K562 (cell line): Measurements from ENCODE around the gene CDC25B. TPM values are rescaled to one million over a fixed set of nuclear protein-coding genes. Genes with fewer than 3 reads are reported as not detected.
A peak's percentile ranks its signal among the peaks of the same experiment; 100 is the strongest.

Experiments used
- BACH1 ChIP-seq: fragments of 200-800 bp; sonication (Bioruptor generic); IDR thresholded peaks from 2 replicates; pipeline ENCODE4 v1.6.1; 2016; ENCODE audit warnings: missing genetic modification characterization, missing compliant biosample characterization
- CBX3 ChIP-seq, 2 experiments: IDR thresholded peaks; 1 replicate in 1 of 2; 2 replicates in 1 of 2; pipeline ENCODE4 v1.6.1; 2012; ENCODE audit warnings: inconsistent platforms in 2 of 2, low read length in 2 of 2, borderline replicate concordance in 1 of 2, control low read depth in 1 of 2
- CTCF ChIP-seq, 3 experiments: IDR thresholded peaks in 2 of 3; conservative IDR thresholded peaks in 1 of 3; 2 replicates each; pipeline ENCODE4 v1.5.1; 2011 to 2012; ENCODE audit warnings: low read length in 3 of 3, mild to moderate bottlenecking in 3 of 3, control low read depth in 2 of 3, improper control_type of control experiment in 1 of 3, inconsistent platforms in 1 of 3, low read depth in 1 of 3, mixed read lengths in 1 of 3, moderate library complexity in 1 of 3; ENCODE audit not compliant: insufficient read depth in 2 of 3
- E2F8 ChIP-seq: fragments of 450-650 bp; IDR thresholded peaks from 2 replicates; pipeline ENCODE4 v1.7.1; 2018; ENCODE audit warnings: mild to moderate bottlenecking, low read depth; ENCODE audit not compliant: partially characterized antibody
- FOXJ2 ChIP-seq: fragments of 200-800 bp; sonication (Bioruptor generic); IDR thresholded peaks from 2 replicates; pipeline ENCODE4 v1.6.1; 2016; ENCODE audit warnings: missing genetic modification characterization, missing compliant biosample characterization
- FOXJ3 ChIP-seq: sonication (generic); formaldehyde crosslinking; IDR thresholded peaks from 2 replicates; pipeline ENCODE4 v1.4.0; 2020; ENCODE audit warnings: mild to moderate bottlenecking, missing genetic modification reagents
- GABPB1 ChIP-seq: sonication (generic); formaldehyde crosslinking; IDR thresholded peaks from 2 replicates; pipeline ENCODE4 v1.8.0; 2022; ENCODE audit warnings: mild to moderate bottlenecking, missing genetic modification reagents
- IRF1 ChIP-seq: sonication (generic); formaldehyde crosslinking; IDR thresholded peaks from 2 replicates; pipeline ENCODE4 v1.8.0; 2022; ENCODE audit warnings: missing genetic modification reagents, mild to moderate bottlenecking, borderline replicate concordance
- MBD2 ChIP-seq: sonication (generic); IDR thresholded peaks from 2 replicates; pipeline ENCODE4 v1.6.1; 2016; ENCODE audit warnings: low read depth, borderline replicate concordance
- MTA3 ChIP-seq: fragments of 450-650 bp; formaldehyde crosslinking; IDR thresholded peaks from 2 replicates; pipeline ENCODE4 v1.6.1; 2017; ENCODE audit warnings: mild to moderate bottlenecking, borderline replicate concordance
- NONO ChIP-seq, 2 experiments: fragments of 200-400 bp in 1 of 2; fragments of 450-650 bp in 1 of 2; formaldehyde crosslinking in 1 of 2; IDR thresholded peaks; 2 replicates each; pipeline ENCODE4 v1.6.1; 2017; ENCODE audit warnings: low read depth in 2 of 2, mild to moderate bottlenecking in 2 of 2, moderate library complexity in 2 of 2, low read length in 1 of 2
- PCBP1 ChIP-seq: fragments of 200-400 bp; formaldehyde crosslinking; IDR thresholded peaks from 2 replicates; pipeline ENCODE4 v1.6.1; 2018; ENCODE audit warnings: mild to moderate bottlenecking, low read depth, low read length; ENCODE audit not compliant: poor library complexity, severe bottlenecking
- PHF8 ChIP-seq: fragments of 200-600 bp; sonication (generic); IDR thresholded peaks from 2 replicates; pipeline ENCODE4 v1.6.1; 2012; ENCODE audit warnings: mixed run types, mild to moderate bottlenecking, inconsistent platforms, low read length, moderate library complexity, borderline replicate concordance
- RFX5 ChIP-seq: IDR thresholded peaks from 2 replicates; pipeline ENCODE4 v1.6.1; 2011; ENCODE audit warnings: low read depth, mild to moderate bottlenecking, improper control_type of control experiment, low read length
- SMAD4 ChIP-seq: fragments of 250-450 bp; sonication (Bioruptor Pico); conservative IDR thresholded peaks from 2 replicates; pipeline ENCODE4 v1.8.0; 2021; ENCODE audit warnings: inconsistent platforms, mild to moderate bottlenecking, moderate library complexity
- TBP ChIP-seq: optimal IDR thresholded peaks from 2 replicates; pipeline ENCODE3; 2011; ENCODE audit warnings: low read depth, low read length, improper control_type of control experiment
- ZNF695 ChIP-seq: fragments of 450-650 bp; formaldehyde crosslinking; IDR thresholded peaks from 2 replicates; pipeline ENCODE4 v1.4.0; 2020; ENCODE audit warnings: mild to moderate bottlenecking, moderate library complexity
- polyA plus RNA-seq, 8 experiments: library from polyadenylated mRNA; depleted of rRNA in 4 of 8; stranded (reverse) in 5 of 8; unstranded in 3 of 8; fragments of >200 nt; fragmentation: Nextera tagmentation in 2 of 8; fragmentation: Illumina TruSeq in 1 of 8; extraction: Ambion mirVana in 2 of 8; extraction: Trizol in 1 of 8; gene quantifications; 2 replicates each; pipeline versions ENCODE4 v1.2.1 to v1.2.3, GENCODE V29; 2011 to 2014; ENCODE audit warnings: inconsistent platforms in 1 of 8, missing spikeins in 1 of 8
- total RNA-seq, 7 experiments: library from RNA; depleted of rRNA in 6 of 7; stranded (reverse); fragments of >200 nt in 6 of 7; fragmentation: Illumina TruSeq in 2 of 7; extraction: Trizol in 2 of 7; gene quantifications; 2 replicates each; pipeline versions ENCODE4 v1.2.1 to v1.2.3, GENCODE V29; 2011 to 2021; ENCODE audit warnings: low replicate concordance in 1 of 7

CDC25B gene
- total and polyA plus RNA-seq, 9 of the 15 experiments (the other 6 are each of a cell fraction or from before 2014, with no cell fraction given) = 2.3 to 35.7 (median 9.5) TPM

- TF ChIP-seq IRF1 (CRISPR knock-in tag) (0 out of 2 replicates have a peak, but pooled peaks have one; percentile 62), CTCF (IDR thresholded peaks at IDR 0.05 in 2 of 3, conservative IDR thresholded peaks at IDR 0.05 in 1 of 3; ENCODE audit: insufficient read depth in 2 of 3, low read depth in 1 of 3, low read length in 3 of 3) (peak in 2 of 3 experiments; percentile 32 to 38; a peak in 3 of 6 replicates), BACH1 (no peak), GABPB1 (CRISPR knock-in tag) (peak; percentile 81), RFX5 (no peak), TBP (peak; percentile 76), ZNF695 (CRISPR knock-in tag) (no peak), CBX3 (IDR thresholded peaks at IDR 0.05; ENCODE audit: borderline replicate concordance in 1 of 2, low read length in 2 of 2) (no peak), E2F8 (no peak), SMAD4 (CRISPR knock-in tag) (peak; percentile 21; the same call in 1 of the 2 replicates), NONO (IDR thresholded peaks at IDR 0.05; ENCODE audit: low read depth in 2 of 2, low read length in 1 of 2) (no peak), FOXJ2 (tag) (no peak), FOXJ3 (CRISPR knock-in tag) (no peak), PCBP1 (peak; percentile 50), MTA3 (peak; percentile 44; the same call in 1 of the 2 replicates), MBD2 (peak; percentile 56; the same call in 1 of the 2 replicates), PHF8 (peak; percentile 91)
Observed at GRCh38 chr20:3846740-3847428, 50.8 kb downstream of the CDC25B start, which contains the start of gene MAVS (continued).
